CD14-positive monocyte (primary cell): Measurements from ENCODE around the gene ODC1. TPM values are rescaled to one million over a fixed set of nuclear protein-coding genes. Genes with fewer than 3 reads are reported as not detected.

Experiments used
- DNase-seq, 3 donors: peaks; one replicate each; pipeline ENCODE4 v3.0.0-alpha.2; 2011 to 2022
- H2AFZ ChIP-seq: 2 replicates; pipeline ENCODE4 v1.6.0; 2012; ENCODE audit warnings: mild to moderate bottlenecking, low read depth, low read length, inconsistent platforms; ENCODE audit not compliant: insufficient read depth, poor library complexity, severe bottlenecking
- H3K27ac ChIP-seq, 2 donors: 1 replicate in 1 of 2; 2 replicates in 1 of 2; pipeline ENCODE4 v1.5.1; 2012 to 2013; ENCODE audit warnings: low read length in 2 of 2, control low read depth in 1 of 2, inconsistent platforms in 1 of 2, low read depth in 1 of 2, mild to moderate bottlenecking in 1 of 2
- H3K27me3 ChIP-seq, 2 donors: one replicate each; pipeline versions ENCODE4 v1.6.0 to v1.6.1; 2011 to 2013; ENCODE audit warnings: low read length in 2 of 2; ENCODE audit not compliant: control insufficient read depth in 2 of 2, insufficient read depth in 2 of 2
- H3K36me3 ChIP-seq, 2 donors: replicated peaks in 1 of 2; 1 replicate in 1 of 2; 2 replicates in 1 of 2; pipeline versions ENCODE4 v1.5.1 to v1.6.1; 2012 to 2013; ENCODE audit warnings: low read length in 2 of 2, control low read depth in 1 of 2, inconsistent platforms in 1 of 2, mild to moderate bottlenecking in 1 of 2; ENCODE audit not compliant: insufficient read depth in 2 of 2, control insufficient read depth in 1 of 2
- H3K4me1 ChIP-seq, 2 donors: 1 replicate in 1 of 2; 2 replicates in 1 of 2; pipeline versions ENCODE4 v1.5.1 to v1.6.1; 2012 to 2013; ENCODE audit warnings: low read length in 2 of 2, control low read depth in 1 of 2, inconsistent platforms in 1 of 2, mild to moderate bottlenecking in 1 of 2, moderate library complexity in 1 of 2; ENCODE audit not compliant: insufficient read depth in 2 of 2, control insufficient read depth in 1 of 2
- H3K4me2 ChIP-seq: replicated peaks from 2 replicates; pipeline ENCODE3; 2012; ENCODE audit warnings: low read length, moderate library complexity, mild to moderate bottlenecking; ENCODE audit not compliant: poor library complexity, severe bottlenecking; ENCODE audit errors: extremely low read depth
- H3K4me3 ChIP-seq, 3 experiments: fragments of 200-600 bp in 1 of 3; sonication (generic) in 1 of 3; replicated peaks in 1 of 3; 1 replicate in 2 of 3; 2 replicates in 1 of 3; pipeline ENCODE4 v1.5.1; 2011 to 2013; ENCODE audit warnings: low read length in 3 of 3, mild to moderate bottlenecking in 3 of 3, control low read depth in 2 of 3, low read depth in 2 of 3, inconsistent platforms in 1 of 3, moderate library complexity in 1 of 3
- H3K79me2 ChIP-seq: 2 replicates; pipeline ENCODE4 v1.6.0; 2012; ENCODE audit warnings: mild to moderate bottlenecking, control low read depth, inconsistent platforms, low read length, moderate library complexity; ENCODE audit not compliant: insufficient read depth
- H3K9ac ChIP-seq: 2 replicates; pipeline ENCODE4 v1.6.0; 2017; ENCODE audit warnings: low read length, mild to moderate bottlenecking; ENCODE audit not compliant: insufficient read depth, poor library complexity, severe bottlenecking
- H3K9me3 ChIP-seq, 2 donors: replicated peaks in 1 of 2; 1 replicate in 1 of 2; 2 replicates in 1 of 2; pipeline versions ENCODE4 v1.5.1 to v1.6.1; 2012 to 2013; ENCODE audit warnings: low read length in 2 of 2, control low read depth in 1 of 2; ENCODE audit not compliant: control insufficient read depth in 1 of 2, insufficient read depth in 1 of 2
- H4K20me1 ChIP-seq: 2 replicates; pipeline ENCODE4 v1.6.0; 2012; ENCODE audit warnings: mild to moderate bottlenecking, low read length, control low read depth, moderate library complexity; ENCODE audit not compliant: insufficient read depth
- H3K27ac Mint-ChIP-seq, 7 donors: one replicate each; pipeline ENCODE4 v1.8.0; 2020; ENCODE audit warnings: mild to moderate bottlenecking in 7 of 7, mixed read lengths in 7 of 7, moderate library complexity in 6 of 7, inconsistent platforms in 2 of 7
- H3K27me3 Mint-ChIP-seq, 3 donors: one replicate each; pipeline ENCODE4 v1.8.0; 2021 to 2022; ENCODE audit warnings: low read depth in 3 of 3, mild to moderate bottlenecking in 3 of 3, mixed read lengths in 3 of 3, moderate library complexity in 3 of 3, inconsistent platforms in 1 of 3
- H3K36me3 Mint-ChIP-seq, 2 donors: one replicate each; pipeline ENCODE4 v1.8.0; 2020; ENCODE audit warnings: mixed read lengths in 2 of 2, inconsistent platforms in 1 of 2, mild to moderate bottlenecking in 1 of 2
- H3K4me1 Mint-ChIP-seq: one replicate; pipeline ENCODE4 v1.8.0; 2020; ENCODE audit warnings: mild to moderate bottlenecking, mixed read lengths
- H3K4me3 Mint-ChIP-seq, 2 donors: one replicate each; pipeline ENCODE4 v1.8.0; 2020; ENCODE audit warnings: mild to moderate bottlenecking in 2 of 2, mixed read lengths in 2 of 2, moderate library complexity in 1 of 2
- H3K9me3 Mint-ChIP-seq, 7 donors: one replicate each; pipeline ENCODE4 v1.8.0; 2020 to 2022; ENCODE audit warnings: mixed read lengths in 7 of 7, mild to moderate bottlenecking in 6 of 7, moderate library complexity in 6 of 7, inconsistent platforms in 2 of 7
- WGBS: methylation state at CpG from one replicate; pipeline ENCODE4 v1.1.5; 2013; ENCODE audit warnings: missing lambda C conversion rate; ENCODE audit not compliant: insufficient coverage; 5-methylcytosine and 5-hydroxymethylcytosine counted together
- intact Hi-C, 2 donors: fragments of 100-400 bp; cut with micrococcal nuclease; formaldehyde crosslinking; loops; one replicate each; pipeline versions ENCODE4 v1.15.0 to v1.15.1; 2023
- polyA plus RNA-seq, 3 donors: library from polyadenylated mRNA; depleted of rRNA in 1 of 3; unstranded in 2 of 3; stranded (reverse) in 1 of 3; fragments of 300-500 nt in 2 of 3; fragments of >200 nt in 1 of 3; fragmentation: Illumina TruSeq in 2 of 3; gene quantifications; 1 replicate in 2 of 3; 2 replicates in 1 of 3; pipeline ENCODE4 v1.2.3, GENCODE V29; 2012 to 2021
- TF ChIP-seq, protein P1 (sequence below): fragments of 200-600 bp; IDR thresholded peaks from one replicate; pipeline ENCODE4 v1.8.0; 2022; ENCODE audit warnings: antibody characterized with exemption, mild to moderate bottlenecking

ODC1 gene
- polyA plus RNA-seq, 3 donors, result 22.7 to 27.3 (median 23.6) TPM

DNA sequence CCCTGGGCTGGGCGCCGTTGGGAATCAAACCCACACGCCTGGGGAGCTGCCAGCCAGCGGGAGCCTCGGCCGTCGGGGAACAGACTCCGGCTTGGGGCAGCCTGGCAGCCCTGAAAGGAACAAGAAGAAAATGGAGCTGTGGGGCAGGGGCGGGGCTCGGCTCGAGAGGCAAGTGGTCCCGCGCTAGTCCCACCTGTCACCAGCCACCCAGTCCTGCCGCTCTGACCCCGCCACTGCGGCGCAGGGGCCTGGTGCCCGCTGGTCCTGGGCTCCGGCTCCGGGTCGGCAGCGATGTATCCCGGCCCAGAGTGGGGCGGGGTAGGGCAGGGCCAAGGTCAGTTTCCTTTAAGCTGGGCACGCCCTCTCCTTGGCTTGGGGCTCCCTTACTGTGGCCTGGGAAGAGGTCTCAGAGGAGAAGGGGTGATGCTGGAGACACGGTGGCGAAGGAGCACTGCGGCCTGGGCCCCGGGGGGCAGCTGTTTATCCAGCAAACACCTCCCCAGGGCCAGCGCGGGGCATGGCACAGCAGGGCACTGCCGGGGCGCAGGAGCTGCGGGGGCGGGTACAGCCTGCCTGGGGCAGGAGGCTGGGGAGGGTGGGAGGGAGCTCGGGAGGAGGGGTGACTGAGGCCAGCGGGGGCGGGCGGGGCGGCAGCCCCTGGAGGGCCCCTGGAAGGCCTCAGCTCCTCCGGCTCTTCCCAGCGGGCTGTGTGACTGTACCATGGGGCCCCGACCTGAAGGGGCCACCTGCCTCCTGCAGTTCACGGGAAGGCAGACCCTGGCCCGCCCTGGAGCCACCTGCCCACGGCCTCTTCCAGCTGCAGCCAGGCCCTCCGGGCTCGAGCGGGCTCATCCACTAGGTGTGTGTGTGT lies 15.6 kb downstream of the ODC1 start:
- H3K4me1 ChIP-seq, result peaks cover 12 to 17% of the 10 kb centered on the region in 2 donors
- peaks cover 15% of the 10 kb centered on the region for H3K4me1 Mint-ChIP-seq
- no peak overlapping the region for H3K27ac ChIP-seq
- H3K4me2 ChIP-seq, result peak overlapping the region; percentile 76
- H3K9ac ChIP-seq, result peak overlapping the region; percentile 47
- no peaks in the 10 kb centered on the region for H3K79me2 ChIP-seq
- H2AFZ ChIP-seq, result peak overlapping the region; percentile 86
- H3K36me3 ChIP-seq, result peaks cover 3 to 9% of the 10 kb centered on the region in 2 donors
- 9% methylated on average over 28 of the region's 49 CpGs for WGBS
- H3K27ac Mint-ChIP-seq, result peak overlapping the region in 3 of 7 donors; percentile 9 to 61 (median 58)
- H3K9me3 ChIP-seq, result no peaks in the 10 kb centered on the region
- peaks cover 0 to 2% (median 0%) of the 10 kb centered on the region in 7 donors for H3K9me3 Mint-ChIP-seq
- peak overlapping the region; percentile 39 to 77 (median 47) for H3K4me3 ChIP-seq
- peaks cover 7 to 16% (median 8%) of the 10 kb centered on the region in 3 donors for H3K27me3 Mint-ChIP-seq
- peaks cover 6 to 9% of the 10 kb centered on the region in 2 donors for H3K36me3 Mint-ChIP-seq
- DNase-seq, result peak in 1 of 3 donors; percentile 47
- intact Hi-C loops, result loop anchor here in 1 of 2 donors (10.0 kb wide), 1 partner anchor 448 kb away; no protein-coding TSS in a partner anchor
- TF ChIP-seq, protein P1, sequence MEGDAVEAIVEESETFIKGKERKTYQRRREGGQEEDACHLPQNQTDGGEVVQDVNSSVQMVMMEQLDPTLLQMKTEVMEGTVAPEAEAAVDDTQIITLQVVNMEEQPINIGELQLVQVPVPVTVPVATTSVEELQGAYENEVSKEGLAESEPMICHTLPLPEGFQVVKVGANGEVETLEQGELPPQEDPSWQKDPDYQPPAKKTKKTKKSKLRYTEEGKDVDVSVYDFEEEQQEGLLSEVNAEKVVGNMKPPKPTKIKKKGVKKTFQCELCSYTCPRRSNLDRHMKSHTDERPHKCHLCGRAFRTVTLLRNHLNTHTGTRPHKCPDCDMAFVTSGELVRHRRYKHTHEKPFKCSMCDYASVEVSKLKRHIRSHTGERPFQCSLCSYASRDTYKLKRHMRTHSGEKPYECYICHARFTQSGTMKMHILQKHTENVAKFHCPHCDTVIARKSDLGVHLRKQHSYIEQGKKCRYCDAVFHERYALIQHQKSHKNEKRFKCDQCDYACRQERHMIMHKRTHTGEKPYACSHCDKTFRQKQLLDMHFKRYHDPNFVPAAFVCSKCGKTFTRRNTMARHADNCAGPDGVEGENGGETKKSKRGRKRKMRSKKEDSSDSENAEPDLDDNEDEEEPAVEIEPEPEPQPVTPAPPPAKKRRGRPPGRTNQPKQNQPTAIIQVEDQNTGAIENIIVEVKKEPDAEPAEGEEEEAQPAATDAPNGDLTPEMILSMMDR, result no peak
- H3K4me3 Mint-ChIP-seq, result peak overlapping the region; percentile 78 to 88
- H4K20me1 ChIP-seq, result no peaks in the 10 kb centered on the region
- H3K27me3 ChIP-seq, result peaks cover 0 to 6% of the 10 kb centered on the region in 2 donors

DNA sequence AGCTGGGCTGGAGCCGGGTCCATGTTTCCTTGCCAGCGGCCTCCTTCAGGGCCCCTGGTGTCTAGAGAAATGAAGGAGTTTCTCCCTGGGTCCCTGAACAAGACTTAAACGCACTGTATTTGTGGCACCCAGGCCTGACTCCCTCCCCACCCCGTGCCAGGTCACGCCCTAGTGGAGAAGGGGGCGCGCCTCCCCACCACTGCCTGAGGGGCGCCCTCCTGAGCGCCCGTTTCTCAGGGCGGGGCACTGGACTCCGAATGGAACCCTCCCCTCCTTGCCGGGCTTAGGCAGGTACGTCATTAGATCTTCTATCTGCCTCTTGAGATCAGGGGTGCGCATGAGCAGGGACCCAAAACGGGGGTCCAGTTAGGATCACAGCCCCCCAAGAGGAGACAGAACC lies 16.3 kb downstream of the ODC1 start:
- Histone ChIP-seq H3K36me3 (peaks cover 11 to 17% of the 10 kb centered on the region in 2 donors), H3K4me1 (peaks cover 12 to 17% of the 10 kb centered on the region in 2 donors), H3K27ac (no peak overlapping the region), H3K9me3 (no peaks in the 10 kb centered on the region), H3K79me2 (no peaks in the 10 kb centered on the region), H4K20me1 (no peaks in the 10 kb centered on the region), H3K9ac (peak overlapping the region; percentile 47), H2AFZ (peak overlapping the region; percentile 86), H3K4me2 (peak overlapping the region; percentile 76), H3K4me3 (peak overlapping the region in 2 of 3 experiments; percentile 39 to 77), H3K27me3 (peaks cover 0 to 6% of the 10 kb centered on the region in 2 donors)
- peaks cover 15% of the 10 kb centered on the region for H3K4me1 Mint-ChIP-seq
- no peak for DNase-seq
- intact Hi-C loops, result loop anchor here in 1 of 2 donors (10.0 kb wide), 1 partner anchor 447 kb away; no protein-coding TSS in a partner anchor
- peak overlapping the region in 2 of 7 donors; percentile 58 to 61 for H3K27ac Mint-ChIP-seq
- peaks cover 0 to 2% (median 0%) of the 10 kb centered on the region in 7 donors for H3K9me3 Mint-ChIP-seq
- 35% methylated on average over 14 of the region's 16 CpGs for WGBS
- H3K27me3 Mint-ChIP-seq, result peaks cover 7 to 16% (median 8%) of the 10 kb centered on the region in 3 donors
- TF ChIP-seq, protein P1, result no peak
- peaks cover 12 to 17% of the 10 kb centered on the region in 2 donors for H3K36me3 Mint-ChIP-seq
- peak overlapping the region; percentile 78 to 88 for H3K4me3 Mint-ChIP-seq
